ENCODE data around the gene CDH13. TPM values are rescaled to one million over a fixed set of nuclear protein-coding genes. Genes with fewer than 3 reads are reported as not detected.

CDH13 gene
- total and polyA plus RNA-seq, 2 of the 8 experiments (the other 6 are each of a cell fraction or from before 2014, with no cell fraction given), result 2.3 to 2.4 TPM

- TF ChIP-seq SIN3A (conservative IDR thresholded peaks at IDR 0.05 in 1 of 2, IDR thresholded peaks at IDR 0.05 in 1 of 2; ENCODE audit: low read depth in 1 of 2, low read length in 2 of 2), result no peak
- TF ChIP-seq KDM4A (IDR thresholded peaks at IDR 0.05; ENCODE audit: low read depth, low read length, severe bottlenecking), result no peak
- no peak for TF ChIP-seq SP4 (IDR thresholded peaks at IDR 0.05; ENCODE audit: low read length)
- no peak for TF ChIP-seq EZH2 (IDR thresholded peaks at IDR 0.05; ENCODE audit: low read depth, low read length, severe bottlenecking)
- no peak for TF ChIP-seq BRCA1 (IDR thresholded peaks at IDR 0.05; ENCODE audit: low read depth, low read length)
- TF ChIP-seq MAFK (IDR thresholded peaks at IDR 0.05; ENCODE audit: low read depth, low read length), result no peak
Observed at GRCh38 chr16:83231729-83232128, 605.0 kb downstream of the CDH13 start (continued).
